Measurements from ENCODE around the gene HSD17B10. TPM values are rescaled to one million over a fixed set of nuclear protein-coding genes. Genes with fewer than 3 reads are reported as not detected.
A peak's percentile ranks its signal among the peaks of the same experiment; 100 is the strongest.

Gene HSD17B10
- total and polyA plus RNA-seq, 2 experiments from 2014 or later: 78.9 to 121 TPM

GRCh38 chrX:53483416-53483815 is 49.2 kb upstream of the HSD17B10 start:
- no peak overlapping the region for H3K4me3 ChIP-seq
- H3K4me1 Mint-ChIP-seq: peaks cover 6% of the 10 kb centered on the region; the same call in 1 of the 3 replicates

DNA sequence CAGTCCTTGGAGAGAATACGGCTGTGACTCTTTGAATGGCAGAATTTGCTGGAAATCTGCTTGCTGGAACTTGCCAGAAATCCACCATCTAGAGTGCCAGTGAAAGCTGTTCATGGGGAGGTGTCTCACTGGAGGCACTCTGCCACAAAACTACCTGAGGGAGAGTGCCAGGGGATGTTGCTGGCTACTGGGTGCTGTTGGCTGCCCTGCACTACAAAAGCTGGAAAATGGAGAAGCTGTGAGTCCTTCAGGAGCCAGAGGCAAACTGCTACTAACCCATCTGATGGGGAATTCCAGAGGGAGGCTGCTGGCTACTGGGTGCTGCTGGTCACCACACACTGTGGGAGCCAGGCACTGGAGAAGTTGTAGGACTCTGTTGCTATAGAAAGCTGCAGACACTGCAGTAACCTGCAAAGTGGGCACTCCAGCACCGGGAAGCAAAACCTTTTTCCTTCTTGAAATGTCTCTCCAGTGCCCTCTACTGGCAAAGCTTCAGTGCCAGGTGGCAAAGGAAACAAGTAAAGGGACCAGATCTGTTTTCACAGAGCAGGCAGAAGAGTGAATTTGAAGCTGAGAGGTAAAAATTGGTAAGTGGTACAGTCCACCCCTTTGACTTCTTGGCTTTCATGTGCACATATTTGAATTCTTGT is 47.8 kb upstream of the HSD17B10 start:
- Histone ChIP-seq H3K79me2 (replicated peaks; ENCODE audit: insufficient read depth) (no peaks in the 10 kb centered on the region), H3K27me3 (ENCODE audit: insufficient read depth) (no peaks in the 10 kb centered on the region), H2AFZ (no peak overlapping the region), H3K4me2 (no peak overlapping the region), H3F3A (replicated peaks; ENCODE audit: low read depth) (no peaks in the 10 kb centered on the region), H3K27ac (ENCODE audit: low read depth) (no peak overlapping the region), H4K20me1 (replicated peaks; ENCODE audit: insufficient read depth) (no peaks in the 10 kb centered on the region), H3K9me2 (ENCODE audit: insufficient read depth) (no peaks in the 10 kb centered on the region), H3K36me3 (ENCODE audit: insufficient read depth) (no peaks in the 10 kb centered on the region), H3K4me3 (no peak overlapping the region), H3K4me1 (ENCODE audit: insufficient read depth) (no peaks in the 10 kb centered on the region)
- no peak overlapping the region for H3K27ac Mint-ChIP-seq
- H3K4me3 Mint-ChIP-seq: no peak overlapping the region
- H3K27me3 Mint-ChIP-seq (ENCODE audit: insufficient read depth, low read depth, poor library complexity): peaks cover 3% of the 10 kb centered on the region
- TF ChIP-seq ZNF331 (CRISPR knock-in tag; IDR thresholded peaks at IDR 0.05; ENCODE audit: low read depth) (no peak), CTCF (conservative IDR thresholded peaks at IDR 0.05; ENCODE audit: low read depth in 2 of 2) (peak; percentile 62 to 74)
- ATAC-seq (peak; percentile 78), DNase-seq (ENCODE audit: low spot score) (peak; percentile 81)
- peaks cover 4% of the 10 kb centered on the region; the same call in 2 of the 3 replicates for H3K36me3 Mint-ChIP-seq (ENCODE audit: low read depth)
- H3K9me3 Mint-ChIP-seq: no peaks in the 10 kb centered on the region; the same call in 2 of the 3 replicates
- peaks cover 6% of the 10 kb centered on the region; the same call in 1 of the 3 replicates for H3K4me1 Mint-ChIP-seq

More at GRCh38 chrX:53483416-53483815, 49.2 kb upstream of the HSD17B10 start:
- no peaks in the 10 kb centered on the region for H3K27me3 ChIP-seq (ENCODE audit: insufficient read depth)
- DNase-seq (ENCODE audit: low spot score): no peak
- no peak overlapping the region for H3K27ac Mint-ChIP-seq
- no peaks in the 10 kb centered on the region for H4K20me1 ChIP-seq (replicated peaks; ENCODE audit: insufficient read depth)
- H3K27ac ChIP-seq (ENCODE audit: low read depth): no peak overlapping the region
- H3F3A ChIP-seq (replicated peaks; ENCODE audit: low read depth): no peaks in the 10 kb centered on the region
- no peak overlapping the region for H3K4me3 Mint-ChIP-seq
- H3K27me3 Mint-ChIP-seq (ENCODE audit: insufficient read depth, low read depth, poor library complexity): peaks cover 3% of the 10 kb centered on the region
- H3K9me3 Mint-ChIP-seq: no peaks in the 10 kb centered on the region; the same call in 2 of the 3 replicates
- H3K36me3 Mint-ChIP-seq (ENCODE audit: low read depth): peaks cover under 1% of the 10 kb centered on the region; the same call in 1 of the 3 replicates
- ATAC-seq: no peak
- no peaks in the 10 kb centered on the region for H3K36me3 ChIP-seq (ENCODE audit: insufficient read depth)
- no peaks in the 10 kb centered on the region for H3K4me1 ChIP-seq (ENCODE audit: insufficient read depth)
- no peak overlapping the region for H3K4me2 ChIP-seq
- no peaks in the 10 kb centered on the region for H3K9me2 ChIP-seq (ENCODE audit: insufficient read depth)
- no peak for TF ChIP-seq NANOG (IDR thresholded peaks at IDR 0.05; ENCODE audit: borderline replicate concordance)
- no peak for TF ChIP-seq CREB1 (CRISPR knock-in tag; IDR thresholded peaks at IDR 0.05; ENCODE audit: low read depth)
- no peak overlapping the region for H2AFZ ChIP-seq
- no peaks in the 10 kb centered on the region for H3K79me2 ChIP-seq (replicated peaks; ENCODE audit: insufficient read depth)

DNA sequence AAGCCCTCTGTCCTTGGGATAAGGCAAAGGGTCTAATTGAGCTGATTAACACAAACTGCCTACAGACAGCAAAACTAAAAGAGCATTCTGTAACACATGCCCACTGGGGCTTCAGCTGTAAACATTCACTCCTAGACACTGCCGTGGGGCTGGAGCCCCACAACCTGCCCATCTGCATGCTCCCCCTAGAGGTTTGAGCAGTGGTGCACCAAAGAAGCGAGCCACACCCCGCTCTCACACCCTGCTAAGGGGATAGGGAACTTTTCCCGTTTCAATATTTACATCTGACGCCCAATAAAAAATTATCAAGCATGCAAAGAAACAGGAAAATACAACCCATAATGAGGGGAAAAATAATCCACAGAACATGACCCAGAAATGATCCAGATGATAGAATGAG is 46.9 kb upstream of the HSD17B10 start:
- Histone ChIP-seq H4K20me1 (replicated peaks; ENCODE audit: insufficient read depth) (no peaks in the 10 kb centered on the region), H3K27ac (ENCODE audit: low read depth) (no peak overlapping the region), H3K79me2 (replicated peaks; ENCODE audit: insufficient read depth) (no peaks in the 10 kb centered on the region), H3K9me2 (ENCODE audit: insufficient read depth) (no peaks in the 10 kb centered on the region), H3K4me3 (no peak overlapping the region), H3K27me3 (ENCODE audit: insufficient read depth) (no peaks in the 10 kb centered on the region), H3F3A (replicated peaks; ENCODE audit: low read depth) (no peaks in the 10 kb centered on the region), H3K4me2 (no peak overlapping the region), H2AFZ (no peak overlapping the region), H3K36me3 (ENCODE audit: insufficient read depth) (no peaks in the 10 kb centered on the region), H3K4me1 (ENCODE audit: insufficient read depth) (no peaks in the 10 kb centered on the region)
- no peak overlapping the region for H3K4me3 Mint-ChIP-seq
- ATAC-seq (peak; percentile 83), DNase-seq (ENCODE audit: low spot score) (peak; percentile 28)
- peaks cover 6% of the 10 kb centered on the region; the same call in 1 of the 3 replicates for H3K4me1 Mint-ChIP-seq
- TF ChIP-seq NANOG (IDR thresholded peaks at IDR 0.05; ENCODE audit: borderline replicate concordance) (no peak), ZNF331 (CRISPR knock-in tag; IDR thresholded peaks at IDR 0.05; ENCODE audit: low read depth) (no peak), STAT1 (IDR thresholded peaks at IDR 0.05; ENCODE audit: unreplicated experiment) (no peak), CTCF (conservative IDR thresholded peaks at IDR 0.05; ENCODE audit: low read depth in 2 of 2) (peak; percentile 55 to 56), EZH2phosphoT487 (IDR thresholded peaks at IDR 0.05; ENCODE audit: unreplicated experiment) (no peak), JUNB (IDR thresholded peaks at IDR 0.05; ENCODE audit: unreplicated experiment) (no peak), POLR2AphosphoS5 (IDR thresholded peaks at IDR 0.05; ENCODE audit: low read depth) (no peak)
- TF ChIP-seq, protein P1, sequence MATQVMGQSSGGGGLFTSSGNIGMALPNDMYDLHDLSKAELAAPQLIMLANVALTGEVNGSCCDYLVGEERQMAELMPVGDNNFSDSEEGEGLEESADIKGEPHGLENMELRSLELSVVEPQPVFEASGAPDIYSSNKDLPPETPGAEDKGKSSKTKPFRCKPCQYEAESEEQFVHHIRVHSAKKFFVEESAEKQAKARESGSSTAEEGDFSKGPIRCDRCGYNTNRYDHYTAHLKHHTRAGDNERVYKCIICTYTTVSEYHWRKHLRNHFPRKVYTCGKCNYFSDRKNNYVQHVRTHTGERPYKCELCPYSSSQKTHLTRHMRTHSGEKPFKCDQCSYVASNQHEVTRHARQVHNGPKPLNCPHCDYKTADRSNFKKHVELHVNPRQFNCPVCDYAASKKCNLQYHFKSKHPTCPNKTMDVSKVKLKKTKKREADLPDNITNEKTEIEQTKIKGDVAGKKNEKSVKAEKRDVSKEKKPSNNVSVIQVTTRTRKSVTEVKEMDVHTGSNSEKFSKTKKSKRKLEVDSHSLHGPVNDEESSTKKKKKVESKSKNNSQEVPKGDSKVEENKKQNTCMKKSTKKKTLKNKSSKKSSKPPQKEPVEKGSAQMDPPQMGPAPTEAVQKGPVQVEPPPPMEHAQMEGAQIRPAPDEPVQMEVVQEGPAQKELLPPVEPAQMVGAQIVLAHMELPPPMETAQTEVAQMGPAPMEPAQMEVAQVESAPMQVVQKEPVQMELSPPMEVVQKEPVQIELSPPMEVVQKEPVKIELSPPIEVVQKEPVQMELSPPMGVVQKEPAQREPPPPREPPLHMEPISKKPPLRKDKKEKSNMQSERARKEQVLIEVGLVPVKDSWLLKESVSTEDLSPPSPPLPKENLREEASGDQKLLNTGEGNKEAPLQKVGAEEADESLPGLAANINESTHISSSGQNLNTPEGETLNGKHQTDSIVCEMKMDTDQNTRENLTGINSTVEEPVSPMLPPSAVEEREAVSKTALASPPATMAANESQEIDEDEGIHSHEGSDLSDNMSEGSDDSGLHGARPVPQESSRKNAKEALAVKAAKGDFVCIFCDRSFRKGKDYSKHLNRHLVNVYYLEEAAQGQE (IDR thresholded peaks at IDR 0.05; ENCODE audit: unreplicated experiment): no peak
- H3K27me3 Mint-ChIP-seq (ENCODE audit: insufficient read depth, low read depth, poor library complexity): peaks cover 5% of the 10 kb centered on the region
- H3K27ac Mint-ChIP-seq: no peak overlapping the region
- peaks cover 4% of the 10 kb centered on the region; the same call in 2 of the 3 replicates for H3K36me3 Mint-ChIP-seq (ENCODE audit: low read depth)
- no peaks in the 10 kb centered on the region; the same call in 2 of the 3 replicates for H3K9me3 Mint-ChIP-seq

Measured in GM23338 (cell line).